NB4 (cell line): Measurements from ENCODE around the gene TNS4.

Source experiments
- MAX ChIP-seq: IDR thresholded peaks from 2 replicates; pipeline ENCODE4 v1.6.1; 2011; ENCODE audit warnings: low read depth, low read length
- MYC ChIP-seq: IDR thresholded peaks from 2 replicates; pipeline ENCODE4 v1.6.1; 2011; ENCODE audit warnings: low read depth, low read length
- POLR2A ChIP-seq: IDR thresholded peaks from 2 replicates; pipeline ENCODE4 v1.6.1; 2011; ENCODE audit warnings: mild to moderate bottlenecking; ENCODE audit not compliant: insufficient read length; ENCODE audit errors: extremely low read depth
- TF ChIP-seq, protein P1 (sequence below): IDR thresholded peaks from one replicate; pipeline ENCODE4 v1.5.1; 2012; ENCODE audit warnings: low read depth, low read length

GRCh38 chr17:40538936-40539705 lies 37.7 kb upstream of the TNS4 start:
- TF ChIP-seq, protein P1, sequence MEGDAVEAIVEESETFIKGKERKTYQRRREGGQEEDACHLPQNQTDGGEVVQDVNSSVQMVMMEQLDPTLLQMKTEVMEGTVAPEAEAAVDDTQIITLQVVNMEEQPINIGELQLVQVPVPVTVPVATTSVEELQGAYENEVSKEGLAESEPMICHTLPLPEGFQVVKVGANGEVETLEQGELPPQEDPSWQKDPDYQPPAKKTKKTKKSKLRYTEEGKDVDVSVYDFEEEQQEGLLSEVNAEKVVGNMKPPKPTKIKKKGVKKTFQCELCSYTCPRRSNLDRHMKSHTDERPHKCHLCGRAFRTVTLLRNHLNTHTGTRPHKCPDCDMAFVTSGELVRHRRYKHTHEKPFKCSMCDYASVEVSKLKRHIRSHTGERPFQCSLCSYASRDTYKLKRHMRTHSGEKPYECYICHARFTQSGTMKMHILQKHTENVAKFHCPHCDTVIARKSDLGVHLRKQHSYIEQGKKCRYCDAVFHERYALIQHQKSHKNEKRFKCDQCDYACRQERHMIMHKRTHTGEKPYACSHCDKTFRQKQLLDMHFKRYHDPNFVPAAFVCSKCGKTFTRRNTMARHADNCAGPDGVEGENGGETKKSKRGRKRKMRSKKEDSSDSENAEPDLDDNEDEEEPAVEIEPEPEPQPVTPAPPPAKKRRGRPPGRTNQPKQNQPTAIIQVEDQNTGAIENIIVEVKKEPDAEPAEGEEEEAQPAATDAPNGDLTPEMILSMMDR: no peak
- no peak for TF ChIP-seq POLR2A
- no peak for TF ChIP-seq MAX
- no peak for TF ChIP-seq MYC
